Measurements from ENCODE around the gene FXYD5. TPM values are rescaled to one million over a fixed set of nuclear protein-coding genes. Genes with fewer than 3 reads are reported as not detected.

FXYD5 gene
- total and polyA plus RNA-seq, 9 of the 15 experiments (the other 6 are each of a cell fraction or from before 2014, with no cell fraction given): 104 to 537 (median 174) TPM

GRCh38 chr19:35177377-35178274, 23.1 kb downstream of the FXYD5 start (continued):
- TF ChIP-seq ZNF609 (CRISPR knock-in tag; IDR thresholded peaks at IDR 0.05; ENCODE audit: borderline replicate concordance): no peak
- no peak for TF ChIP-seq ZNF408 (CRISPR knock-in tag; IDR thresholded peaks at IDR 0.05; ENCODE audit: low read depth)
- no peak for TF ChIP-seq SMAD2 (IDR thresholded peaks at IDR 0.05; ENCODE audit: low read depth, low read length)
- TF ChIP-seq THRB (CRISPR knock-in tag; conservative IDR thresholded peaks at IDR 0.05): no peak
- TF ChIP-seq ZNF57 (CRISPR knock-in tag; IDR thresholded peaks at IDR 0.05): no peak
- no peak for TF ChIP-seq E2F3 (CRISPR knock-in tag; IDR thresholded peaks at IDR 0.05)
- no peak for TF ChIP-seq HES1 (IDR thresholded peaks at IDR 0.05; ENCODE audit: low read depth)
- TF ChIP-seq SREBF2 (CRISPR knock-in tag; IDR thresholded peaks at IDR 0.05): no peak
- no peak for TF ChIP-seq SNAPC5 (CRISPR knock-in tag; IDR thresholded peaks at IDR 0.05)
- no peak for TF ChIP-seq BCLAF1 (IDR thresholded peaks at IDR 0.05; ENCODE audit: borderline replicate concordance in 1 of 2, control insufficient read depth in 1 of 2, low read depth in 2 of 2, low read length in 1 of 2)
- no peak for TF ChIP-seq ZBTB9 (CRISPR knock-in tag; IDR thresholded peaks at IDR 0.05)
- no peak for TF ChIP-seq ZNF41 (CRISPR knock-in tag; conservative IDR thresholded peaks at IDR 0.05)
- no peak for TF ChIP-seq ZNF212 (CRISPR knock-in tag; IDR thresholded peaks at IDR 0.05)
- TF ChIP-seq ILK (tag; IDR thresholded peaks at IDR 0.05; ENCODE audit: borderline replicate concordance, low read depth): no peak
